ENCODE measurements around the gene ARHGAP23.

DNA sequence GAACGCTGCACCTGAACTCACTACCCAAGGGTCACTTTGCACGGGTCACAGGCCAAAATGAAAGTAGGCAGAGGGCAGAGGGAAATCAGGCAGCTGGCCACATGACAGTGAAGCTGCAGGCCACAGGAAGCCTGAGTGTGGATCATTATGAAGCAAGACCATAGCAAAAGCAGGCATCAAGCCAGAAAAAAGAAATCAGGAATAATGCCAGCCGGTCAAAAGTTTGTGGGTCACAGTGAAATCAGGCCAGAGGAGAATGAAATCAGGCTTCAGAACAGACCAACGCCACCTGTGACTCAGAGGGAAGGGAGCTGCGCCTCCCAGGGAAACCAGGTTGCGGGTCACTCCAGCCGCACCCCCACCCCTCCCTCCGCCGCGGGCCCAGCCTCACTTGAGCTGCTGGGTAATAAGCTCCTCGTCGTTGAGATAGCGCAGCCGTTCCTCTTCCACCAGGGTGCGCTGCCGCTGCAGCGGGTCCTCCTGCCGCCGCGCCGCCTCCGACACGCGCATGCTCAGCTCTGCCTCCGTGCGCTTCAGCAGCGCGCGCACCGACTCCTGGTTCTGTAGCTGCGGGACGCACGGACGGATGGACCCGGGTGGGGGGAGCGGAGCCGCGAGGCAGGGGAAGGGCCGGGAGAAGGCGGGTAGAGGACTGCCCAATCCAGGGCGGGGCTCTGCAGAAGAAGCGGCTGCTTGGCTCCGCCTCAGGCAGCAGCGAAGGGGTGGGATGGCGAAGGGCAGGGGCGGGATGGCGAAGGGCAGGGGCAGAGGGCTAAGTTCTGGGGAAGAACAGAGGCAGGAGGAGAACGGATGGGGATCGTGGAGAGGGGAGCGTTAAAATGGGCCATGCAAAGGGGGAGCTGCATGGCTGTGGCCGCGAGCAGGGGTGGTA, 129.8 kb downstream of the ARHGAP23 start:
- TF ChIP-seq CTCF (conservative IDR thresholded peaks at IDR 0.05) (peak; percentile 99), ZFX (IDR thresholded peaks at IDR 0.05) (no peak)

All from C4-2B (cell line).